ENCODE measurements around the gene CLPX.

DNA sequence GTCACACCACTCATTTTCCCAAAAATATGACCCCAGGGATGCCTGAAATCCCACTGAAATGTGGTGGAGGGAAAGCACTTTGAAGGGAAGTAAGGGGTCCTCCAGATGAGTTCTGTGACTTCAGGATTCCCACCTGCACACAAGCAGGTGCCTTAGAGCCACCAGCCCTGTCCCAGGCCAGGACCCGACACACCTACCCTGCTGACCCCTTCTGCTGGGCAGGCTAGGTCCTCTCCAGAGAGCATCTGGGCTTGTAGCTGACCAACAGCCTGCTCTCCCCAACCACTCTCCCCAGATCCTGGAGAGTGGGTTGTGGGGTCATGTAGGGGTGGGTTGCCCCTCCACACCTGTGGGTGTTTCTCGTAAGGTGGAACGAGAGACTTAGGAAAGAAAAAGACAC lies 41.1 kb upstream of the CLPX start:
- TF ChIP-seq POLR2AphosphoS5 (IDR thresholded peaks at IDR 0.05) (no peak), CTCF (IDR thresholded peaks at IDR 0.05) (no peak)

Measured in upper lobe of left lung (tissue), 4 donors.